ENCODE data around the gene PITPNC1. TPM values are rescaled to one million over a fixed set of nuclear protein-coding genes. Genes with fewer than 3 reads are reported as not detected.
A peak's percentile ranks its signal among the peaks of the same experiment; 100 is the strongest.

PITPNC1 gene
- total RNA-seq, 1 donor from 2014 or later = 5.4 TPM

DNA sequence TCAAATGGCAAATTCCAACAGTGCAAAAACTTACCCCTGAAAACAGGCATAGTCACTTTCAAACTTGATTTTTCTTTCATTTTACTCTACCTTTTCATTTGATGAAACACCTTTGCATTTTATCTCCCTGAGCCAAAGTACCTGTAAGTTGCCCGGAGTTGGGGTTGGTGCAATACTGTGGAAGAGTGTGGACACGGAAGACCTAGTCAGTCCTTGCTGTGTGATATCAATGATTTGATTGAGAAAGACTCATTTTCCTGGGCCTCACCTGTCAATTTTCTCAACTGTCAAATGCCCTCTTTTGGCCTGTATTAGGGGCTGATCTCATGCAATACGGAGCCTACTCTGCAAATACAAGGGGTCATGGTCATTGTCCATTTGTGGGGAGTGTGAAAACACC lies 22.6 kb downstream of the PITPNC1 start:
- peak overlapping the region; percentile 20 for H3K27ac Mint-ChIP-seq (ENCODE audit: unreplicated experiment)
- DNase-seq (ENCODE audit: low spot score) = no peak
- peaks cover 1% of the 10 kb centered on the region for H3K36me3 Mint-ChIP-seq (ENCODE audit: low read depth)
- TF ChIP-seq, protein P1, sequence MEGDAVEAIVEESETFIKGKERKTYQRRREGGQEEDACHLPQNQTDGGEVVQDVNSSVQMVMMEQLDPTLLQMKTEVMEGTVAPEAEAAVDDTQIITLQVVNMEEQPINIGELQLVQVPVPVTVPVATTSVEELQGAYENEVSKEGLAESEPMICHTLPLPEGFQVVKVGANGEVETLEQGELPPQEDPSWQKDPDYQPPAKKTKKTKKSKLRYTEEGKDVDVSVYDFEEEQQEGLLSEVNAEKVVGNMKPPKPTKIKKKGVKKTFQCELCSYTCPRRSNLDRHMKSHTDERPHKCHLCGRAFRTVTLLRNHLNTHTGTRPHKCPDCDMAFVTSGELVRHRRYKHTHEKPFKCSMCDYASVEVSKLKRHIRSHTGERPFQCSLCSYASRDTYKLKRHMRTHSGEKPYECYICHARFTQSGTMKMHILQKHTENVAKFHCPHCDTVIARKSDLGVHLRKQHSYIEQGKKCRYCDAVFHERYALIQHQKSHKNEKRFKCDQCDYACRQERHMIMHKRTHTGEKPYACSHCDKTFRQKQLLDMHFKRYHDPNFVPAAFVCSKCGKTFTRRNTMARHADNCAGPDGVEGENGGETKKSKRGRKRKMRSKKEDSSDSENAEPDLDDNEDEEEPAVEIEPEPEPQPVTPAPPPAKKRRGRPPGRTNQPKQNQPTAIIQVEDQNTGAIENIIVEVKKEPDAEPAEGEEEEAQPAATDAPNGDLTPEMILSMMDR (IDR thresholded peaks at IDR 0.05) = no peak
- H3K4me3 Mint-ChIP-seq (ENCODE audit: unreplicated experiment) = no peak overlapping the region
- peaks cover 13% of the 10 kb centered on the region for H3K4me1 Mint-ChIP-seq (ENCODE audit: low read depth)
- H3K27me3 Mint-ChIP-seq (ENCODE audit: low read depth) = no peaks in the 10 kb centered on the region
- no peaks in the 10 kb centered on the region for H3K9me3 Mint-ChIP-seq (ENCODE audit: low read depth)

DNA sequence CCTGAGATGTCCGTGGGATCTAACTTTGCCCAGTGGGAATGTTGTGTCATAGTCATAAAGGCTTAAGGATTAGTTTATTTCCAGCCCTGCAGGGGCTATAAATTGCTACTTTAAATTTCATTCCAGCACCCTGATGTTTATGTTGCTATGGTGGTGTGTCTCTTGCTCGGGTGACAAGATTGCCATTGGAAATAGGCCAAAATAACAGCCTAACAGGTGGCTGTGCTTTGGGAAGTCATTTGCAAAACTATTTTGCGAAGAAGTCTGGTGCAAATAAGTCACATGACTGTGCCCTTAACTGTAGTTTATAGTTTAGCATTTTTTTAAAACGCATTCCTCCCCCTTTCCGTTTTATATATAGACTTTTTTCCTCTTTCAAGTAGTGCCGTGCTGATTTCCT lies 23.1 kb downstream of the PITPNC1 start:
- no peaks in the 10 kb centered on the region for H3K9me3 Mint-ChIP-seq (ENCODE audit: low read depth)
- peaks cover 13% of the 10 kb centered on the region for H3K4me1 Mint-ChIP-seq (ENCODE audit: low read depth)
- no peaks in the 10 kb centered on the region for H3K27me3 Mint-ChIP-seq (ENCODE audit: low read depth)
- peaks cover 1% of the 10 kb centered on the region for H3K36me3 Mint-ChIP-seq (ENCODE audit: low read depth)
- DNase-seq (ENCODE audit: low spot score) = no peak
- H3K4me3 Mint-ChIP-seq (ENCODE audit: unreplicated experiment) = no peak overlapping the region
- H3K27ac Mint-ChIP-seq (ENCODE audit: unreplicated experiment) = peak overlapping the region; percentile 76
- TF ChIP-seq, protein P1 (IDR thresholded peaks at IDR 0.05) = no peak

- no peaks in the 10 kb centered on the region for H3K27me3 Mint-ChIP-seq (ENCODE audit: low read depth)
- H3K4me1 Mint-ChIP-seq (ENCODE audit: low read depth) = peaks cover 13% of the 10 kb centered on the region
- H3K4me3 Mint-ChIP-seq (ENCODE audit: unreplicated experiment) = no peak overlapping the region
- TF ChIP-seq, protein P1 (IDR thresholded peaks at IDR 0.05) = no peak
- H3K9me3 Mint-ChIP-seq (ENCODE audit: low read depth) = no peaks in the 10 kb centered on the region
- H3K27ac Mint-ChIP-seq (ENCODE audit: unreplicated experiment) = no peak overlapping the region
- peaks cover 1% of the 10 kb centered on the region for H3K36me3 Mint-ChIP-seq (ENCODE audit: low read depth)
- DNase-seq (ENCODE audit: low spot score) = no peak
These were observed 24.0 kb downstream of the PITPNC1 start for GRCh38 chr17:67401106-67401505.

DNA sequence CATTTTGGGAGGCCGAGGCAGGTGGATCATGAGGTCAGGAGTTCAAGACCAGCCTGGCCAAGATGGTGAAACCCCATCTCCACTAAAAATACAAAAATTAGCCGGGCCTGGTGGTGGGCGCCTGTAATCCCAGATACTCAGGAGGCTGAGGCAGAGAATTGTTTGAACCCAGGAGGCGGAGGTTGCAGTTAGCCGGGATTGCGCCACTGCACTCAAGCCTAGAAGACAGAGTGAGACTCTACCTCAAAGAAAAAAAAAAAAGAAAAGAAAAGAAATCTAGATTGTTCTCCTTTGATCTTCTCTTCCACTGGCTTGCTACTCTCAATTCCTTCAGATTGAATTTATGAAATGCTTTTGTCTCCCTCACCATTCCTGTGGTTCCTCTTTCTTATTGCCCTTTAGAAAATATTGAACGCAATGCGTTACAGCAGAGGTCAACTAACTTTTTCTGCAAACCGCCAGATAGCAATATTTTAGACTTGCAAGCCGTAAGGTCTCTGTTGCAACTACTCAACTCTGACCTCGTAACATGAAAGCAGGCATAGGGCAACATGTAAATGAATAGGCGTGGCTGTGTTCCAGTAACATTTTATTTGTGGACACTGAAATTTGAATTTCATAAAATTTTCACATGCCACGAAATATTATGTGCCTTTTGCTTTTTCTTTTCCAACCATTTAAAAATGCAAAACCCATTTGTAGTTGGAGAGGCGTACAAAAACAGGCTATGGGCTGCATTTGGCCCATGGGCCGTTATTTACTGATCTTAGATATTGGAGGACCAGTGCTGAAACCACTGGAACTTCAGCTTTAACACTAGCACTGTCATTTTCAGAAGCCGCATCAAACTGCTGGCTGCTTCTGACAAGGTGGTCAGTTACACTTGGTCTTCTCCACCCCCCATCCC lies 24.8 kb downstream of the PITPNC1 start:
- Mint-ChIP-seq H3K36me3 (ENCODE audit: low read depth) (peaks cover 1% of the 10 kb centered on the region), H3K4me3 (ENCODE audit: unreplicated experiment) (no peak overlapping the region), H3K27me3 (ENCODE audit: low read depth) (no peaks in the 10 kb centered on the region), H3K27ac (ENCODE audit: unreplicated experiment) (no peak overlapping the region), H3K4me1 (ENCODE audit: low read depth) (peaks cover 13% of the 10 kb centered on the region), H3K9me3 (ENCODE audit: low read depth) (no peaks in the 10 kb centered on the region)
- TF ChIP-seq, protein P1 (IDR thresholded peaks at IDR 0.05) = no peak
- DNase-seq (ENCODE audit: low spot score) = no peak

GRCh38 chr17:67403065-67403464 lies 26.0 kb downstream of the PITPNC1 start:
- TF ChIP-seq, protein P1 (IDR thresholded peaks at IDR 0.05) = no peak
- H3K4me1 Mint-ChIP-seq (ENCODE audit: low read depth) = peaks cover 13% of the 10 kb centered on the region
- H3K4me3 Mint-ChIP-seq (ENCODE audit: unreplicated experiment) = no peak overlapping the region
- DNase-seq (ENCODE audit: low spot score) = no peak
- H3K9me3 Mint-ChIP-seq (ENCODE audit: low read depth) = no peaks in the 10 kb centered on the region
- H3K27me3 Mint-ChIP-seq (ENCODE audit: low read depth) = no peaks in the 10 kb centered on the region
- H3K36me3 Mint-ChIP-seq (ENCODE audit: low read depth) = peaks cover 1% of the 10 kb centered on the region
- H3K27ac Mint-ChIP-seq (ENCODE audit: unreplicated experiment) = no peak overlapping the region
